Tibial nerve (tissue), 4 donors: Measurements from ENCODE around the gene FAM184A. TPM values are rescaled to one million over a fixed set of nuclear protein-coding genes. Genes with fewer than 3 reads are reported as not detected.

ENCODE experiments used
- DNase-seq, 2 donors: peaks; one replicate each; pipeline ENCODE4 v3.0.0-alpha.2; 2019; ENCODE audit warnings: low spot score in 2 of 2
- H3K27ac ChIP-seq, 4 donors: fragments of 200-600 bp; sonication (generic) in 3 of 4; one replicate each; pipeline ENCODE4 v1.5.1; 2017 to 2019; ENCODE audit warnings: mild to moderate bottlenecking in 1 of 4
- H3K27me3 ChIP-seq, 2 donors: fragments of 200-600 bp; sonication (generic) in 1 of 2; one replicate each; pipeline versions ENCODE4 v1.5.1 to v1.6.0; 2017 to 2019
- H3K36me3 ChIP-seq, 3 donors: fragments of 200-600 bp; sonication (generic); one replicate each; pipeline ENCODE4 v1.5.1; 2018 to 2019
- H3K4me1 ChIP-seq, 4 donors: fragments of 200-600 bp; sonication (generic) in 3 of 4; one replicate each; pipeline ENCODE4 v1.5.1; 2017 to 2019
- H3K4me3 ChIP-seq, 4 donors: fragments of 200-600 bp; sonication (generic) in 3 of 4; one replicate each; pipeline ENCODE4 v1.5.1; 2017 to 2019; ENCODE audit warnings: mild to moderate bottlenecking in 1 of 4, moderate library complexity in 1 of 4
- H3K9me3 ChIP-seq, 4 donors: fragments of 200-600 bp; sonication (generic) in 3 of 4; one replicate each; pipeline ENCODE4 v1.5.1; 2017 to 2019
- EP300 ChIP-seq, 2 donors: sonication (generic); formaldehyde crosslinking; IDR thresholded peaks; one replicate each; pipeline ENCODE4 v1.6.1; 2017; ENCODE audit warnings: antibody characterized with exemption in 2 of 2, mild to moderate bottlenecking in 1 of 2
- POLR2A ChIP-seq, 2 donors: fragments of 450-650 bp; IDR thresholded peaks; one replicate each; pipeline ENCODE4 v1.6.1; 2017; ENCODE audit warnings: antibody characterized with exemption in 2 of 2, mild to moderate bottlenecking in 2 of 2, moderate library complexity in 2 of 2
- WGBS, 2 donors: methylation state at CpG; one replicate each; pipeline ENCODE4 v1.1.5; 2018; 5-methylcytosine and 5-hydroxymethylcytosine counted together
- total RNA-seq, 4 donors: library from RNA; depleted of rRNA; stranded (reverse); fragments of >200 nt; gene quantifications; one replicate each; pipeline ENCODE4 v1.1.0, GENCODE V29; 2016
- TF ChIP-seq, protein P1 (sequence below), 5 experiments: fragments of 200-600 bp in 3 of 5; fragments of 450-650 bp in 2 of 5; sonication (generic) in 3 of 5; IDR thresholded peaks; one replicate each; pipeline ENCODE4 v1.5.1; 2016 to 2019; ENCODE audit warnings: antibody characterized with exemption in 5 of 5, mild to moderate bottlenecking in 3 of 5, moderate library complexity in 2 of 5

Gene FAM184A
- total RNA-seq, 4 donors from 2014 or later, result 3.6 to 11.2 (median 8.3) TPM

DNA sequence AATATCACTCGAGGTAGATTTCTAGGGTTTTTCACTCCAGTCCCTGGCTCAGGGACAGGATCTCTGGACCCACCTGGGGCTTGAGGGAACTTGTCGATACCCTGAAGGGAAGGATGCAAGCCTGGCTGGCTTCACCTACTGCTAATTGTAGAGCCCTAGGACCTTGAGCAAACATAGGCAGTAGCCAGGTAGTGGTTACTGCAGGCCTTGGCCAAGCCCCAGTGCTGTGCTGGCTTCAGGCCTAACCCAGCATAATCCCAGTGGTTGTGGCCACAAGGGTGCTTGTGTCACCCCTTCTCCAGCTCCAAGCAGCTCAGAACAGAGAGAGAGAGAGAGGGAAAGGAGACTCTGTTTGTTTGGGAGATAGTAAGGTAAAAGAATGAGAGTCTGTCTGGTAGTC, 137.7 kb downstream of the FAM184A start:
- Histone ChIP-seq H3K9me3 (peaks cover 0 to 17% (median 2%) of the 10 kb centered on the region in 4 donors), H3K4me3 (no peak overlapping the region), H3K27me3 (no peaks in the 10 kb centered on the region), H3K36me3 (no peaks in the 10 kb centered on the region), H3K4me1 (peaks cover 0 to 5% (median 0%) of the 10 kb centered on the region in 4 donors), H3K27ac (no peak overlapping the region)
- TF ChIP-seq POLR2A (IDR thresholded peaks at IDR 0.05) (no peak), EP300 (IDR thresholded peaks at IDR 0.05) (no peak)
- TF ChIP-seq, protein P1, sequence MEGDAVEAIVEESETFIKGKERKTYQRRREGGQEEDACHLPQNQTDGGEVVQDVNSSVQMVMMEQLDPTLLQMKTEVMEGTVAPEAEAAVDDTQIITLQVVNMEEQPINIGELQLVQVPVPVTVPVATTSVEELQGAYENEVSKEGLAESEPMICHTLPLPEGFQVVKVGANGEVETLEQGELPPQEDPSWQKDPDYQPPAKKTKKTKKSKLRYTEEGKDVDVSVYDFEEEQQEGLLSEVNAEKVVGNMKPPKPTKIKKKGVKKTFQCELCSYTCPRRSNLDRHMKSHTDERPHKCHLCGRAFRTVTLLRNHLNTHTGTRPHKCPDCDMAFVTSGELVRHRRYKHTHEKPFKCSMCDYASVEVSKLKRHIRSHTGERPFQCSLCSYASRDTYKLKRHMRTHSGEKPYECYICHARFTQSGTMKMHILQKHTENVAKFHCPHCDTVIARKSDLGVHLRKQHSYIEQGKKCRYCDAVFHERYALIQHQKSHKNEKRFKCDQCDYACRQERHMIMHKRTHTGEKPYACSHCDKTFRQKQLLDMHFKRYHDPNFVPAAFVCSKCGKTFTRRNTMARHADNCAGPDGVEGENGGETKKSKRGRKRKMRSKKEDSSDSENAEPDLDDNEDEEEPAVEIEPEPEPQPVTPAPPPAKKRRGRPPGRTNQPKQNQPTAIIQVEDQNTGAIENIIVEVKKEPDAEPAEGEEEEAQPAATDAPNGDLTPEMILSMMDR (IDR thresholded peaks at IDR 0.05), result no peak
- 93 to 95% methylated on average over 2 of the region's 2 CpGs for WGBS, 2 donors
- no peak for DNase-seq

DNA sequence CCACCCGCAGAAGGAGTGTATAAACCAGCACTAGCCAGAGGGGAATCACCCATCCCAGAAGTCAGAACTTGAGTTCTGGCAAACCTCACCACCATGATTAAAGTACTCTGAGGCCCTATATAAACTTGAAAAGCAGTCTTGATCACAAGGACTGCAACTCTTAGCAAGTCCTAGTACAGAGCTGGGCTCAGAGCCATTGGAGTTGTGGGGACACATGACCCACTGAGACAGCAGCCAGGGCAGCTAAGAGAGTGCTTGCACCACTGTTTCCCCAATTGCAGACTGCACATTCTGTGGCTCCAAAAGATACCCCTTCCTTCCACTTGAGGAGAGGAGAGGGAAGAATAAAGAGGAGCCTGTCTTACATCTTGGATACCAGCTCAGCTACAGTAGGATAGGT, 138.8 kb downstream of the FAM184A start:
- Histone ChIP-seq H3K27me3 (no peaks in the 10 kb centered on the region), H3K9me3 (peaks cover 0 to 6% (median under 1%) of the 10 kb centered on the region in 4 donors), H3K4me3 (no peak overlapping the region), H3K36me3 (no peaks in the 10 kb centered on the region), H3K27ac (no peak overlapping the region), H3K4me1 (peaks cover 0 to 10% (median 1%) of the 10 kb centered on the region in 4 donors)
- WGBS, 2 donors, result 100% methylated on average over 1 of the region's 1 CpG
- TF ChIP-seq, protein P1 (IDR thresholded peaks at IDR 0.05), result no peak
- TF ChIP-seq EP300 (IDR thresholded peaks at IDR 0.05), result no peak
- no peak for TF ChIP-seq POLR2A (IDR thresholded peaks at IDR 0.05)
- DNase-seq, result no peak

DNA sequence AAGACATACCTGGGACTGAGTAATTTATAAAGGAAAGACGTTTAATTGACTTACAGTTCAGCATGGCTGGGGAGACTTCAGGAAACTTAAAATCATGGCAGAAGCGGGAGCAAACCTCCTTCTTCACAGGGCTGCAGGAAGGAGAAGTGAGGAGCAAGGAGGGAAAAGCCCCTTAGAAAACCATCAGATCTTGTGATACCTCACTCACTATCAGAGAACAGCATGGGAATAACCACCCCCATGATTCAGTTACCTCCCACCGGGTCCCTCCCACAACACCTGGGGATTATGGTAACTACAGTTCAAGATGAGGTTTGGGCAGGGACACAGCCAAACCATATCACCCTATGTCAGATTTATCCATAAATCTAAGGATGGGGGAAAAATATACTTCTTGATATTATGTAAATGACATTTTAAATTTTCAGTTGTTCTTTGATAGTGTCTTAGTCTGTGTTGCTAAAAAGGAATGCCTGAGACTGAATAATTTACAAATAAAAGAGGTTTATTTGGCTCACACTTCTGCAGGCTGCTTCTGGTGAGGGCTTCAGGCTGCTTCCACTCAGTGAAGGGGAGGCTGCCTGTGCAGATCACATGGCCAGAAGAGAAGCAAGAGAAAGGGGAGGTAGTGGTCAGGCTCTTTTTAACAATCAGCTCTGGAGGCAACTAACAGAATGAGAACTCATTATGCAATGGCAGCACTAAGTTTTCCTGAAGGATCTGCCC, 142.3 kb downstream of the FAM184A start:
- H3K4me3 ChIP-seq, result no peak overlapping the region
- DNase-seq, result no peak
- H3K36me3 ChIP-seq, result peaks cover 0 to 9% (median 0%) of the 10 kb centered on the region in 3 donors
- WGBS, 2 donors, result 82 to 86% methylated on average over 3 of the region's 3 CpGs
- no peaks in the 10 kb centered on the region for H3K9me3 ChIP-seq
- H3K4me1 ChIP-seq, result peaks cover 0 to 26% (median 5%) of the 10 kb centered on the region in 4 donors
- H3K27me3 ChIP-seq, result no peaks in the 10 kb centered on the region
- peak overlapping the region in 1 of 4 donors; percentile 92 for H3K27ac ChIP-seq
- TF ChIP-seq, protein P1 (IDR thresholded peaks at IDR 0.05), result no peak
- TF ChIP-seq POLR2A (IDR thresholded peaks at IDR 0.05) (no peak), EP300 (IDR thresholded peaks at IDR 0.05) (no peak)

DNA sequence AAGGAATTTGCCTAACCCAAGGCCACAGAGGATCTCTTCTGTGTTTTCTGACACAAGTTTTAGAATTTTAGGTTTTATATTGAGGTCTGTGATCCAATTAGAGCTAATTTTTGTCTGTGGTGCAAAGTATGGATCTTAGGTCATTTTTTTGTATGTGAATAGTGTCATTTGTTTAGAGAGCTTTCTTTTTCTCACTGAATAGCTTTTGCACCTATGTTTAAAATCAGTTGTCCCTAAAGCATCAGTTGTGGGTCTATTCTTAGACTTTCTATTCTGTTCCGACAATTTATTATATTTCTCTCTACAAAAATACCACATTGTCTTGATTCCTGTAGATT, 143.2 kb downstream of the FAM184A start:
- Histone ChIP-seq H3K4me3 (peak overlapping the region; percentile 69 to 90 (median 78)), H3K27me3 (no peaks in the 10 kb centered on the region), H3K36me3 (peaks cover 0 to 16% (median 4%) of the 10 kb centered on the region in 3 donors), H3K27ac (peak overlapping the region; percentile 77 to 96 (median 92)), H3K4me1 (peaks cover 0 to 26% (median 5%) of the 10 kb centered on the region in 4 donors), H3K9me3 (no peaks in the 10 kb centered on the region)
- 6 to 13% methylated on average over 1 of the region's 1 CpG for WGBS, 2 donors
- TF ChIP-seq EP300 (IDR thresholded peaks at IDR 0.05) (no peak), POLR2A (IDR thresholded peaks at IDR 0.05) (no peak)
- TF ChIP-seq, protein P1 (IDR thresholded peaks at IDR 0.05), result no peak
- no peak for DNase-seq
